A549 (cell line): ENCODE measurements around the gene PLLP. TPM values are rescaled to one million over a fixed set of nuclear protein-coding genes. Genes with fewer than 3 reads are reported as not detected.

ENCODE experiments used
- ATAC-seq, 2 experiments: fragments of 200-7000 bp in 1 of 2; fragments of >200 bp in 1 of 2; cut with Nextera tagmentation in 1 of 2; cut with Tn5 transposase in 1 of 2; 3 replicates each; pipeline versions ENCODE4 v1.8.0 to v1.9.1; 2018 to 2020; ENCODE audit warnings: mild to moderate bottlenecking in 1 of 2, moderate library complexity in 1 of 2
- CTCF ChIA-PET: fragments of 300-600 bp; sonication (Branson Sonifier 250); formaldehyde crosslinking; extraction: SDS; loops from one replicate; lab custom pipeline; 2021; ENCODE audit warnings: antibody characterized with exemption, inconsistent platforms; lab: Yijun Ruan, JAX
- POLR2A ChIA-PET: fragments of 350-600 bp; formaldehyde crosslinking; extraction: SDS; loops from one replicate; lab custom pipeline; 2021; ENCODE audit warnings: antibody characterized with exemption, inconsistent platforms; lab: Yijun Ruan, JAX
- DNase-seq, 2 experiments: peaks; one replicate each; pipeline versions ENCODE4 v3.0.0 to v3.0.0-alpha.2; 2011 to 2016; ENCODE audit warnings: low read depth in 1 of 2, low spot score in 1 of 2
- FAIRE-seq: peaks from 2 replicates; lab custom pipeline; 2011; peaks lifted over from hg19 to GRCh38; lab: Jason Lieb, UNC
- H3K27ac ChIP-seq, 2 experiments: fragments of >200 bp; sonication (Bioruptor Twin); formaldehyde crosslinking; 3 replicates each; pipeline ENCODE4 v1.5.1; 2016 to 2017
- H3K4me1 ChIP-seq: fragments of >200 bp; sonication (Bioruptor Twin); formaldehyde crosslinking; 3 replicates; pipeline ENCODE4 v1.6.1; 2016
- H3K4me2 ChIP-seq: fragments of >200 bp; sonication (Bioruptor Twin); formaldehyde crosslinking; 3 replicates; pipeline ENCODE4 v1.6.1; 2016
- H3K4me3 ChIP-seq: fragments of >200 bp; sonication (Bioruptor Twin); formaldehyde crosslinking; 3 replicates; pipeline ENCODE4 v1.5.1; 2016
- H3K9me3 ChIP-seq: fragments of >200 bp; sonication (Bioruptor Twin); formaldehyde crosslinking; 3 replicates; pipeline ENCODE4 v1.6.1; 2016
- BHLHE40 ChIP-seq: IDR thresholded peaks from 2 replicates; pipeline ENCODE4 v1.6.1; 2012; ENCODE audit warnings: low read depth, low read length, inconsistent platforms
- CBX8 ChIP-seq: fragments of 200-600 bp; sonication (generic); IDR thresholded peaks from 2 replicates; pipeline ENCODE4 v1.6.1; 2016
- CEBPB ChIP-seq, 2 experiments: fragments of >200 bp in 1 of 2; sonication (Bioruptor Twin) in 1 of 2; formaldehyde crosslinking in 1 of 2; IDR thresholded peaks; 2 replicates each; pipeline ENCODE4 v1.6.1; 2012 to 2016
- EHF ChIP-seq: fragments of 250-450 bp; sonication (Bioruptor Pico); IDR thresholded peaks from 2 replicates; pipeline ENCODE4 v1.5.0; 2020; ENCODE audit warnings: mild to moderate bottlenecking
- FOXS1 ChIP-seq: fragments of 250-450 bp; sonication (Bioruptor Pico); IDR thresholded peaks from 2 replicates; pipeline ENCODE4 v1.5.0; 2020; ENCODE audit warnings: mild to moderate bottlenecking, moderate library complexity
- HEYL ChIP-seq: fragments of 250-450 bp; sonication (Bioruptor Pico); IDR thresholded peaks from 2 replicates; pipeline ENCODE4 v1.8.0; 2021; ENCODE audit warnings: mild to moderate bottlenecking, moderate library complexity
- HOXA7 ChIP-seq: fragments of 250-450 bp; sonication (Bioruptor Pico); IDR thresholded peaks from 2 replicates; pipeline ENCODE4 v1.5.0; 2020; ENCODE audit warnings: mild to moderate bottlenecking, moderate library complexity
- HOXB5 ChIP-seq: fragments of 250-450 bp; sonication (Bioruptor Pico); IDR thresholded peaks from 2 replicates; pipeline ENCODE4 v1.5.0; 2020; ENCODE audit warnings: mild to moderate bottlenecking, moderate library complexity
- JUN ChIP-seq, 2 experiments: fragments of >200 bp; sonication (Bioruptor Twin); formaldehyde crosslinking; IDR thresholded peaks; 2 replicates in 1 of 2; 3 replicates in 1 of 2; pipeline ENCODE4 v1.6.1; 2016 to 2017
- KDM1A ChIP-seq: fragments of 200-600 bp; sonication (generic); IDR thresholded peaks from 2 replicates; pipeline ENCODE4 v1.6.1; 2016; ENCODE audit warnings: low read depth, mild to moderate bottlenecking
- MAFK ChIP-seq: fragments of 450-650 bp; IDR thresholded peaks from 2 replicates; pipeline ENCODE4 v1.6.1; 2014; ENCODE audit not compliant: partially characterized antibody
- MYC ChIP-seq: IDR thresholded peaks from 2 replicates; pipeline ENCODE4 v1.6.1; 2012; ENCODE audit warnings: mild to moderate bottlenecking, inconsistent platforms, low read length, improper control_type of control experiment, borderline replicate concordance
- NPAS2 ChIP-seq: fragments of 250-450 bp; sonication (Bioruptor Pico); IDR thresholded peaks from 2 replicates; pipeline ENCODE4 v1.8.0; 2022; ENCODE audit warnings: mild to moderate bottlenecking, moderate library complexity, borderline replicate concordance
- NR3C1 ChIP-seq: fragments of >200 bp; sonication (Bioruptor Twin); formaldehyde crosslinking; IDR thresholded peaks from 3 replicates; pipeline ENCODE4 v1.6.1; 2017
- PHF8 ChIP-seq: fragments of 200-600 bp; sonication (generic); IDR thresholded peaks from 2 replicates; pipeline ENCODE4 v1.6.1; 2016; ENCODE audit warnings: low read depth, mild to moderate bottlenecking, antibody characterized with exemption, moderate library complexity, borderline replicate concordance
- RAD21 ChIP-seq, 2 experiments: fragments of >200 bp in 1 of 2; sonication (Bioruptor Twin) in 1 of 2; formaldehyde crosslinking in 1 of 2; IDR thresholded peaks in 1 of 2; conservative IDR thresholded peaks in 1 of 2; 2 replicates in 1 of 2; 3 replicates in 1 of 2; pipeline ENCODE4 v1.6.1; 2012 to 2018; ENCODE audit warnings: inconsistent platforms in 1 of 2
- RCOR1 ChIP-seq: fragments of 150-350 bp; IDR thresholded peaks from 2 replicates; pipeline ENCODE4 v1.6.1; 2014; ENCODE audit warnings: antibody characterized with exemption, low read length, low read depth
- SMC3 ChIP-seq: fragments of >200 bp; sonication (Bioruptor Twin); formaldehyde crosslinking; IDR thresholded peaks from 3 replicates; pipeline ENCODE4 v1.6.1; 2018; ENCODE audit warnings: inconsistent platforms
- SREBF2 ChIP-seq: fragments of 450-650 bp; IDR thresholded peaks from 2 replicates; pipeline ENCODE4 v1.6.1; 2014; ENCODE audit warnings: mild to moderate bottlenecking, moderate library complexity
- WGBS: methylation state at CpG from one replicate; pipeline ENCODE4 v1.1.6; 2017; ENCODE audit errors: missing lambda C conversion rate; 5-methylcytosine and 5-hydroxymethylcytosine counted together
- polyA plus RNA-seq, 4 experiments: library from polyadenylated mRNA; depleted of rRNA in 3 of 4; stranded (reverse); fragments of >200 nt; fragmentation: RNase III in 1 of 4; extraction: RNeasy Plus Mini Kit Qiagen cat#74134 plus additional on column Dnase treatment in 1 of 4; gene quantifications; 2 replicates in 3 of 4; 3 replicates in 1 of 4; pipeline ENCODE4 v1.2.3, GENCODE V29; 2011 to 2017
- TF ChIP-seq, protein P1 (sequence below): fragments of 450-650 bp; IDR thresholded peaks from 2 replicates; pipeline ENCODE4 v1.6.1; 2014; ENCODE audit warnings: antibody characterized with exemption
- TF ChIP-seq, protein P2 (sequence below): fragments of 250-450 bp; sonication (Bioruptor Pico); IDR thresholded peaks from 2 replicates; pipeline ENCODE4 v1.5.0; 2020; ENCODE audit warnings: low read depth, mild to moderate bottlenecking, moderate library complexity
- TF ChIP-seq, protein P3 (sequence below): fragments of >200 bp; sonication (Bioruptor Twin); formaldehyde crosslinking; IDR thresholded peaks from 2 replicates; pipeline ENCODE4 v1.6.1; 2016
- TF ChIP-seq, protein P4 (sequence below): fragments of >200 bp; sonication (Bioruptor Twin); formaldehyde crosslinking; IDR thresholded peaks from 3 replicates; pipeline ENCODE4 v1.6.1; 2016
- TF ChIP-seq, protein P5 (sequence below): fragments of >200 bp; sonication (Bioruptor Twin); formaldehyde crosslinking; IDR thresholded peaks from 3 replicates; pipeline ENCODE4 v1.5.1; 2016

The PLLP gene
- polyA plus RNA-seq, 2 of the 4 experiments (the other 2 are of a cell fraction), result 1.8 to 3.3 TPM

DNA sequence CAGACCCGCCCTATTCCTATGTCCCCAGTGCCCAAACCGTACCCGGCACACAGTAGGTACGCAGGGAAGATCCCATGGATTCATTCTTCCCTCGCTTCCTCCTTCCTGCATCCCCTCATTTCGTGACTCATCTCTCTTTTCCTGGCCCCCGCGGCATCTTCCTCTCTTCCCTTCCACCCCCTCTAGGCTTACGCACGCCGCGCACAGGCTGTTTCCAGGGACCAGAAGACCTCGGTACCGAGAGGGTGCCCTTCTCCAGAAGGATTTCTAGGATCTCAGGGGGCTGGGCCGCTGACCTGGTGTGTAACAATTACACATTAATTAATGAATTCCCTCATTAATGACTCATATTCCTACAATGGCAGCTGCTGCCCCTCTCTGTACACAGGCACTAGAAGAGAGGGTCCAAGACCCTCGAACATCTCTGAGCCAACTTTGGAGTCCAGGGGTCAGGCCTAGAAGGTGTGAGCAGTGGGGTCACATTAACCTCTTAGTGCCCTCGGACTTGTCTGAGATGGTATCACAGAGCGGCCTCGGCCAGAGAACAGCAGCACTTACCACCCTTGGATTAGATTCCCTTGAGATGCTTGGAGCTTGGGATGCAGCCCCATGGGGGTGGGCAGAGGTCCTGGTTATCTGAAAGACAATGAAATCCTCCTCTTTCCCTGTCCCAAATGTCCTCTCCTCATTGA, 16.8 kb upstream of the PLLP start:
- Histone ChIP-seq H3K4me1 (peaks cover 23% of the 10 kb centered on the region), H3K27ac (peak overlapping the region in 1 of 2 experiments; percentile 17; a peak in 2 of 6 replicates), H3K4me2 (peak overlapping the region; percentile 50), H3K9me3 (no peaks in the 10 kb centered on the region), H3K4me3 (no peak overlapping the region)
- no peak for ATAC-seq
- WGBS, result 74% methylated on average over 19 of the region's 19 CpGs
- CTCF ChIA-PET, result interaction anchor here (0.5 to 18.6 kb wide), 47 partner anchors 10 to 985 kb away, joined by 3 to 709 read pairs (median 7); partner anchors contain the start of genes ARL2BP, CCL17, CIAPIN1 and COQ9
- DNase-seq, result no peak
- no peak for FAIRE-seq
- POLR2A ChIA-PET, result interaction anchor here (1.2 to 1.8 kb wide), 5 partner anchors 56 to 161 kb away, joined by 3 to 11 read pairs (median 8); partner anchors contain the start of genes ARL2BP, CIAPIN1, COQ9 and POLR2C
- TF ChIP-seq FOXS1 (CRISPR knock-in tag) (no peak), CBX8 (no peak), HOXB5 (no peak), NR3C1 (no peak), CEBPB (IDR thresholded peaks at IDR 0.05) (no peak), KDM1A (no peak), NPAS2 (CRISPR knock-in tag) (no peak), PHF8 (no peak), RCOR1 (no peak), EHF (CRISPR knock-in tag) (no peak), JUN (IDR thresholded peaks at IDR 0.05) (no peak), BHLHE40 (no peak)
- TF ChIP-seq, protein P1, sequence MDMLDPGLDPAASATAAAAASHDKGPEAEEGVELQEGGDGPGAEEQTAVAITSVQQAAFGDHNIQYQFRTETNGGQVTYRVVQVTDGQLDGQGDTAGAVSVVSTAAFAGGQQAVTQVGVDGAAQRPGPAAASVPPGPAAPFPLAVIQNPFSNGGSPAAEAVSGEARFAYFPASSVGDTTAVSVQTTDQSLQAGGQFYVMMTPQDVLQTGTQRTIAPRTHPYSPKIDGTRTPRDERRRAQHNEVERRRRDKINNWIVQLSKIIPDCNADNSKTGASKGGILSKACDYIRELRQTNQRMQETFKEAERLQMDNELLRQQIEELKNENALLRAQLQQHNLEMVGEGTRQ, result no peak
- TF ChIP-seq, protein P2, sequence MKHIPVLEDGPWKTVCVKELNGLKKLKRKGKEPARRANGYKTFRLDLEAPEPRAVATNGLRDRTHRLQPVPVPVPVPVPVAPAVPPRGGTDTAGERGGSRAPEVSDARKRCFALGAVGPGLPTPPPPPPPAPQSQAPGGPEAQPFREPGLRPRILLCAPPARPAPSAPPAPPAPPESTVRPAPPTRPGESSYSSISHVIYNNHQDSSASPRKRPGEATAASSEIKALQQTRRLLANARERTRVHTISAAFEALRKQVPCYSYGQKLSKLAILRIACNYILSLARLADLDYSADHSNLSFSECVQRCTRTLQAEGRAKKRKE (CRISPR knock-in tag), result no peak
- TF ChIP-seq, protein P3, sequence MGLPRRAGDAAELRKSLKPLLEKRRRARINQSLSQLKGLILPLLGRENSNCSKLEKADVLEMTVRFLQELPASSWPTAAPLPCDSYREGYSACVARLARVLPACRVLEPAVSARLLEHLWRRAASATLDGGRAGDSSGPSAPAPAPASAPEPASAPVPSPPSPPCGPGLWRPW, result no peak
- TF ChIP-seq, all 56 proteins: peak for 0

DNA sequence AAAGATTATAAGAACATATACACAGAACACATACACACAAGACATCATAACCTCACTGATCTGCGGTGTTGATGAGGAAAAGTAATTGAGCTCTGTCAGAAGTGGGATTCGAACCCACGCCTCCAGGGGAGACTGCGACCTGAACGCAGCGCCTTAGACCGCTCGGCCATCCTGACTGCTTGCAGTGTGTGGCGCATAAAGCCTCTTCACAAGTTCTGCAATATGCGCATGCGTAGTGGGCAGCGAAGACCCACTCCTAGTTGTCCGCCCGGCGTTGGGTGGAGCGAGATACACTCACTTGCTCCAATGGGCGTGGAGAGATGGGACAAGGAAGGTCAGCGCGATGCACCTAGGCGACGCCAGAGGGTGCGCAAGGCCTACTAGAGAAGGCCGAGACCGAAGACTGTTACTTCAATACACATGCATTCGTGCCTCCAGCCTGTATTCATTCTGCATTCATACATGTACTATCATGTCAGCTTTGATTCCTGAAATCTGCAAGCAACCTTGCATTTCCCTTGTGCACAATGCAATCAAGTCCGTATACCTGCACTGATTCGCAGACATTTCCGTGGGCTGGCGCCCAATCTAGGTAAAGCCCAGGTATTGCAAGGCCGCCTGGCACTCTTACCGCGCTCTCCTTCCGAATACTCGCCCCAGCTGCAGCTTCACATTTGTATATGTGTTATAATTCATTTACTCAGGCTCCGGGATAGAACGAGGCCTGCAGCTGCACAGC, 16.1 kb upstream of the PLLP start:
- DNase-seq (peak; percentile 93 to 99), FAIRE-seq (peak; percentile 92), ATAC-seq (peak; percentile 77 to 83)
- ChIA-PET POLR2A (interaction anchor here (1.2 to 1.8 kb wide), 7 partner anchors 16 to 162 kb away, joined by 3 to 11 read pairs (median 8); partner anchors contain the start of genes ARL2BP, CIAPIN1, COQ9 and PLLP), CTCF (interaction anchor here (0.6 to 18.6 kb wide), 70 partner anchors 10 to 386 kb away, joined by 3 to 709 read pairs (median 5); partner anchors contain the start of genes ARL2BP, CCL17, CIAPIN1 and COQ9)
- peaks cover 23% of the 10 kb centered on the region for H3K4me1 ChIP-seq
- no peaks in the 10 kb centered on the region for H3K9me3 ChIP-seq
- 21% methylated on average over 33 of the region's 36 CpGs for WGBS
- TF ChIP-seq HOXA7 (CRISPR knock-in tag) (no peak), HEYL (CRISPR knock-in tag) (no peak), SMC3 (peak; percentile 100), RAD21 (conservative IDR thresholded peaks at IDR 0.05 in 1 of 2, IDR thresholded peaks at IDR 0.05 in 1 of 2) (peak; percentile 99 to 100), BHLHE40 (no peak), SREBF2 (peak; percentile 99), MYC (no peak; the same call in 1 of the 2 replicates), KDM1A (no peak), MAFK (no peak)
- TF ChIP-seq, protein P4, sequence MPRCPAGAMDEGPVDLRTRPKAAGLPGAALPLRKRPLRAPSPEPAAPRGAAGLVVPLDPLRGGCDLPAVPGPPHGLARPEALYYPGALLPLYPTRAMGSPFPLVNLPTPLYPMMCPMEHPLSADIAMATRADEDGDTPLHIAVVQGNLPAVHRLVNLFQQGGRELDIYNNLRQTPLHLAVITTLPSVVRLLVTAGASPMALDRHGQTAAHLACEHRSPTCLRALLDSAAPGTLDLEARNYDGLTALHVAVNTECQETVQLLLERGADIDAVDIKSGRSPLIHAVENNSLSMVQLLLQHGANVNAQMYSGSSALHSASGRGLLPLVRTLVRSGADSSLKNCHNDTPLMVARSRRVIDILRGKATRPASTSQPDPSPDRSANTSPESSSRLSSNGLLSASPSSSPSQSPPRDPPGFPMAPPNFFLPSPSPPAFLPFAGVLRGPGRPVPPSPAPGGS, result no peak
- TF ChIP-seq, protein P5, sequence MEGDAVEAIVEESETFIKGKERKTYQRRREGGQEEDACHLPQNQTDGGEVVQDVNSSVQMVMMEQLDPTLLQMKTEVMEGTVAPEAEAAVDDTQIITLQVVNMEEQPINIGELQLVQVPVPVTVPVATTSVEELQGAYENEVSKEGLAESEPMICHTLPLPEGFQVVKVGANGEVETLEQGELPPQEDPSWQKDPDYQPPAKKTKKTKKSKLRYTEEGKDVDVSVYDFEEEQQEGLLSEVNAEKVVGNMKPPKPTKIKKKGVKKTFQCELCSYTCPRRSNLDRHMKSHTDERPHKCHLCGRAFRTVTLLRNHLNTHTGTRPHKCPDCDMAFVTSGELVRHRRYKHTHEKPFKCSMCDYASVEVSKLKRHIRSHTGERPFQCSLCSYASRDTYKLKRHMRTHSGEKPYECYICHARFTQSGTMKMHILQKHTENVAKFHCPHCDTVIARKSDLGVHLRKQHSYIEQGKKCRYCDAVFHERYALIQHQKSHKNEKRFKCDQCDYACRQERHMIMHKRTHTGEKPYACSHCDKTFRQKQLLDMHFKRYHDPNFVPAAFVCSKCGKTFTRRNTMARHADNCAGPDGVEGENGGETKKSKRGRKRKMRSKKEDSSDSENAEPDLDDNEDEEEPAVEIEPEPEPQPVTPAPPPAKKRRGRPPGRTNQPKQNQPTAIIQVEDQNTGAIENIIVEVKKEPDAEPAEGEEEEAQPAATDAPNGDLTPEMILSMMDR, result peak; percentile 95
- TF ChIP-seq, protein P2 (CRISPR knock-in tag), result no peak
- peak overlapping the region; percentile 42 to 70; a peak in 4 of 6 replicates for H3K27ac ChIP-seq
- H3K4me3 ChIP-seq, result peak overlapping the region; percentile 37
- peak overlapping the region; percentile 75 for H3K4me2 ChIP-seq
